B cell (primary cell): ENCODE measurements around the gene BMP6. TPM values are rescaled to one million over a fixed set of nuclear protein-coding genes. Genes with fewer than 3 reads are reported as not detected.

Experiments
- ATAC-seq: fragments of 200-7000 bp; cut with Tn5 transposase; one replicate; pipeline ENCODE4 v1.10.0; 2021; ENCODE audit warnings: low read depth, mild to moderate bottlenecking, moderate number of reproducible peaks, moderate library complexity
- CTCF ChIA-PET: fragments of 350-600 bp; sonication (Branson Sonifier 250); formaldehyde crosslinking; loops from one replicate; lab custom pipeline; 2021; ENCODE audit warnings: antibody characterized with exemption, inconsistent platforms; lab: Charles Lee
- POLR2A ChIA-PET: fragments of 350-600 bp; sonication (Branson Sonifier 250); formaldehyde crosslinking; loops from one replicate; lab custom pipeline; 2021; ENCODE audit warnings: antibody characterized with exemption; lab: Charles Lee
- DNase-seq: peaks from one replicate; pipeline ENCODE4 v3.0.0; 2013
- H2AFZ ChIP-seq: 2 replicates; pipeline ENCODE4 v1.6.1; 2012; ENCODE audit warnings: mild to moderate bottlenecking, low read depth, low read length; ENCODE audit not compliant: insufficient read depth, poor library complexity, severe bottlenecking
- H3K27ac ChIP-seq, 2 donors: 1 replicate in 1 of 2; 2 replicates in 1 of 2; pipeline ENCODE4 v1.5.1; 2012 to 2013; ENCODE audit warnings: low read length in 2 of 2, mild to moderate bottlenecking in 2 of 2, moderate library complexity in 1 of 2
- H3K27me3 ChIP-seq, 4 experiments: fragments of 200-600 bp in 1 of 4; sonication (generic) in 1 of 4; replicated peaks in 1 of 4; 1 replicate in 2 of 4; 2 replicates in 2 of 4; pipeline versions ENCODE4 v1.6.1 to v1.7.0; 2013 to 2016; ENCODE audit warnings: low read length in 3 of 4, mild to moderate bottlenecking in 2 of 4, mixed read lengths in 1 of 4, moderate library complexity in 1 of 4; ENCODE audit not compliant: insufficient read depth in 4 of 4, control insufficient read depth in 3 of 4; ENCODE audit errors: control extremely low read depth in 1 of 4
- H3K36me3 ChIP-seq, 2 experiments: replicated peaks in 1 of 2; 1 replicate in 1 of 2; 2 replicates in 1 of 2; pipeline versions ENCODE4 v1.6.1 to v1.7.1; 2013; ENCODE audit warnings: low read length in 1 of 2; ENCODE audit not compliant: insufficient read depth in 2 of 2, control insufficient read depth in 1 of 2; ENCODE audit errors: control extremely low read depth in 1 of 2, extremely low read depth in 1 of 2
- H3K4me1 ChIP-seq, 2 donors: fragments of 200-600 bp in 1 of 2; sonication (generic) in 1 of 2; 1 replicate in 1 of 2; 2 replicates in 1 of 2; pipeline versions ENCODE4 v1.5.1 to v1.6.1; 2013 to 2017; ENCODE audit warnings: low read length in 2 of 2; ENCODE audit not compliant: control insufficient read depth in 2 of 2, insufficient read depth in 2 of 2
- H3K4me2 ChIP-seq: replicated peaks from 2 replicates; pipeline ENCODE3; 2012; ENCODE audit warnings: mild to moderate bottlenecking, low read depth, low read length; ENCODE audit not compliant: poor library complexity, severe bottlenecking
- H3K4me3 ChIP-seq, 5 experiments: fragments of 200-600 bp in 1 of 5; sonication (generic) in 1 of 5; 1 replicate in 3 of 5; 2 replicates in 2 of 5; pipeline versions ENCODE4 v1.5.1 to v1.7.0; 2011 to 2016; ENCODE audit warnings: low read length in 4 of 5, mild to moderate bottlenecking in 4 of 5, low read depth in 2 of 5, control low read depth in 1 of 5, moderate library complexity in 1 of 5; ENCODE audit not compliant: insufficient read depth in 1 of 5; ENCODE audit errors: control extremely low read depth in 1 of 5, extremely low read depth in 1 of 5
- H3K79me2 ChIP-seq: fragments of 200-600 bp; sonication (generic); one replicate; pipeline ENCODE4 v1.6.0; 2016; ENCODE audit warnings: low read length; ENCODE audit not compliant: control insufficient read depth, insufficient read depth
- H3K9ac ChIP-seq: fragments of 200-600 bp; sonication (generic); 2 replicates; pipeline ENCODE4 v1.6.1; 2017; ENCODE audit warnings: mild to moderate bottlenecking, low read length, moderate library complexity
- H3K9me3 ChIP-seq, 3 donors: one replicate each; pipeline versions ENCODE4 v1.6.1 to v1.7.1; 2013; ENCODE audit warnings: low read length in 2 of 3; ENCODE audit not compliant: control insufficient read depth in 2 of 3, insufficient read depth in 1 of 3; ENCODE audit errors: control extremely low read depth in 1 of 3
- H4K20me1 ChIP-seq: 2 replicates; pipeline ENCODE4 v1.6.0; 2012; ENCODE audit warnings: mild to moderate bottlenecking, low read length; ENCODE audit not compliant: insufficient read depth, control insufficient read depth, poor library complexity, severe bottlenecking
- H3K27ac Mint-ChIP-seq: one replicate; pipeline ENCODE4 v1.8.0; 2021; ENCODE audit warnings: mixed read lengths
- H3K27me3 Mint-ChIP-seq: one replicate; pipeline ENCODE4 v1.8.0; 2021; ENCODE audit warnings: mixed read lengths
- H3K4me1 Mint-ChIP-seq: one replicate; pipeline ENCODE4 v1.8.0; 2021; ENCODE audit warnings: mixed read lengths
- H3K4me3 Mint-ChIP-seq: one replicate; pipeline ENCODE4 v1.8.0; 2021; ENCODE audit warnings: mixed read lengths
- H3K9me3 Mint-ChIP-seq: one replicate; pipeline ENCODE4 v1.8.0; 2022; ENCODE audit warnings: mixed read lengths; ENCODE audit not compliant: insufficient read depth
- WGBS: methylation state at CpG from one replicate; pipeline ENCODE4 v1.1.5; 2013; ENCODE audit warnings: missing lambda C conversion rate; ENCODE audit not compliant: insufficient coverage; 5-methylcytosine and 5-hydroxymethylcytosine counted together
- intact Hi-C: fragments of 100-400 bp; cut with micrococcal nuclease; formaldehyde crosslinking; loops from one replicate; pipeline ENCODE4 v1.10.0; 2022
- polyA plus RNA-seq: library from polyadenylated mRNA; depleted of rRNA; stranded (reverse); fragments of >200 nt; gene quantifications from 2 replicates; pipeline ENCODE4 v1.2.3, GENCODE V29; 2012
- total RNA-seq, 2 donors: library from RNA; stranded (reverse); fragments of 120-200 nt in 1 of 2; gene quantifications; 1 replicate in 1 of 2; 2 replicates in 1 of 2; pipeline versions ENCODE4 v1.2.3 to v1.2.4, GENCODE V29; 2013 to 2022
- TF ChIP-seq, protein P1 (sequence below): fragments of 200-600 bp; IDR thresholded peaks from one replicate; pipeline ENCODE4 v1.8.0; 2022; ENCODE audit warnings: antibody characterized with exemption, mild to moderate bottlenecking

Gene BMP6
- total and polyA plus RNA-seq, 2 donors (not counting 1 experiment from before 2014, with no cell fraction given) = 0.43 to 2.9 TPM

DNA sequence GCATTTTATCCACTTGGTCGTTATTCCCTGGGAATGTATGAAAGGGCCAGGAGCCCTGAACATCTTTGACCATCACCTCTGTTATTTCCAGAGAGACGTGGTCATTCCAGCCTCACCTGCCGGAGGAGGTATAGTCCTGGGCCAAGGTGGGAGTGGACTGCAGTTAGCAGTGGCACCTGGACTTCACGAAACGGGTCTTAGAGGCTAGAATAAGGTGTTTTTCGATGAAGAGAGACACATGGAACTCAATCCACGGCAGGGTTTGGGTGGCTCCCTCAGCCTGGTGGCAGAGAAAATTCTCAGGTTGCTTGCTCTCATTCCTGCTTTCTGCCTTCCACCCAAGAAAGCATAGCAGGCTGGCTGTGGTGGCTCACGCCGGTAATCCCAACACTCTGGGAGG, 48.0 kb downstream of the BMP6 start:
- H3K4me1 Mint-ChIP-seq = no peaks in the 10 kb centered on the region
- no peaks in the 10 kb centered on the region for H3K9me3 Mint-ChIP-seq
- Histone ChIP-seq H3K27ac (no peak overlapping the region), H3K9ac (no peak overlapping the region), H4K20me1 (no peaks in the 10 kb centered on the region), H3K4me2 (no peak overlapping the region), H3K4me1 (no peaks in the 10 kb centered on the region), H2AFZ (no peak overlapping the region), H3K79me2 (no peaks in the 10 kb centered on the region), H3K36me3 (no peaks in the 10 kb centered on the region), H3K27me3 (peaks cover 0 to 7% (median 0%) of the 10 kb centered on the region in 4 experiments), H3K9me3 (no peaks in the 10 kb centered on the region), H3K4me3 (no peak overlapping the region)
- no peak overlapping the region for H3K27ac Mint-ChIP-seq
- peaks cover 41% of the 10 kb centered on the region for H3K27me3 Mint-ChIP-seq
- H3K4me3 Mint-ChIP-seq = no peak overlapping the region
- intact Hi-C loops = no loop called here
- TF ChIP-seq, protein P1, sequence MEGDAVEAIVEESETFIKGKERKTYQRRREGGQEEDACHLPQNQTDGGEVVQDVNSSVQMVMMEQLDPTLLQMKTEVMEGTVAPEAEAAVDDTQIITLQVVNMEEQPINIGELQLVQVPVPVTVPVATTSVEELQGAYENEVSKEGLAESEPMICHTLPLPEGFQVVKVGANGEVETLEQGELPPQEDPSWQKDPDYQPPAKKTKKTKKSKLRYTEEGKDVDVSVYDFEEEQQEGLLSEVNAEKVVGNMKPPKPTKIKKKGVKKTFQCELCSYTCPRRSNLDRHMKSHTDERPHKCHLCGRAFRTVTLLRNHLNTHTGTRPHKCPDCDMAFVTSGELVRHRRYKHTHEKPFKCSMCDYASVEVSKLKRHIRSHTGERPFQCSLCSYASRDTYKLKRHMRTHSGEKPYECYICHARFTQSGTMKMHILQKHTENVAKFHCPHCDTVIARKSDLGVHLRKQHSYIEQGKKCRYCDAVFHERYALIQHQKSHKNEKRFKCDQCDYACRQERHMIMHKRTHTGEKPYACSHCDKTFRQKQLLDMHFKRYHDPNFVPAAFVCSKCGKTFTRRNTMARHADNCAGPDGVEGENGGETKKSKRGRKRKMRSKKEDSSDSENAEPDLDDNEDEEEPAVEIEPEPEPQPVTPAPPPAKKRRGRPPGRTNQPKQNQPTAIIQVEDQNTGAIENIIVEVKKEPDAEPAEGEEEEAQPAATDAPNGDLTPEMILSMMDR = no peak
- WGBS = 96% methylated on average over 7 of the region's 9 CpGs
- POLR2A ChIA-PET = no interaction called here
- DNase-seq (no peak), ATAC-seq (no peak)
- CTCF ChIA-PET = no interaction called here

DNA sequence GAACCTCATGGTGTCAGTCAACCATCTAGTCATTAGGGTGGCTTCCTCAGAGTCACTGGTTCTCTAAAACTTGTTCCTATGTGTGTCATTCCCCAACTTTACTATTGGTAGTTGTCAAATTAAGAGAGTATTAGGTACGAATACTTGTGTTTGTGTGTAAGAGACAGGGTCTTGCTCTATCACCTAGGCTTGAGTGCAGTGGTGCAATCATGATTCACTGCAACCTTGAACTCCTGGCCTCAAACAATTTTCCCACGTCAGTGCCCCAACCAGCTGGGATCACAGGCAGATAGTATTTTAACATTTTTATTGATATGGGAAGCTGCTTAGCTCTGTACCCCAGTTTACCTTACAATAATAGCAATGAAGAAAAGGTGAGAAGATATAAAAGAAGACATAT, 50.6 kb downstream of the BMP6 start:
- ATAC-seq (no peak), DNase-seq (no peak)
- no peaks in the 10 kb centered on the region for H3K9me3 ChIP-seq
- no peak overlapping the region for H3K4me3 ChIP-seq
- peaks cover 41% of the 10 kb centered on the region for H3K27me3 Mint-ChIP-seq
- H3K79me2 ChIP-seq = no peaks in the 10 kb centered on the region
- no peak overlapping the region for H3K4me2 ChIP-seq
- no peak overlapping the region for H3K9ac ChIP-seq
- TF ChIP-seq, protein P1 = no peak
- no peaks in the 10 kb centered on the region for H3K4me1 Mint-ChIP-seq
- 100% methylated on average over 1 of the region's 2 CpGs for WGBS
- no peak overlapping the region for H3K27ac Mint-ChIP-seq
- intact Hi-C loops = no loop called here
- H2AFZ ChIP-seq = no peak overlapping the region
- no peaks in the 10 kb centered on the region for H3K9me3 Mint-ChIP-seq
- H3K27me3 ChIP-seq = peaks cover 0 to 5% (median 0%) of the 10 kb centered on the region in 4 experiments
- no peaks in the 10 kb centered on the region for H3K4me1 ChIP-seq
- H3K4me3 Mint-ChIP-seq = no peak overlapping the region
- no peaks in the 10 kb centered on the region for H3K36me3 ChIP-seq
- H4K20me1 ChIP-seq = no peaks in the 10 kb centered on the region
- no peak overlapping the region for H3K27ac ChIP-seq
- POLR2A ChIA-PET = no interaction called here
- CTCF ChIA-PET = no interaction called here
